ENCODE results near the gene OR2B2. TPM values are rescaled to one million over a fixed set of nuclear protein-coding genes. Genes with fewer than 3 reads are reported as not detected.
"Not testable (repeated sequence)": the region's sequence is repeated elsewhere in the genome, so short reads cannot be mapped to it uniquely, and the experiment has no call there.

OR2B2 gene
- polyA plus RNA-seq (ENCODE audit: insufficient read length in 4 of 4) = not detected

- DNase-seq (ENCODE audit: low read depth in 4 of 4, low spot score in 2 of 4) = no peak
These were observed at the start of gene OR2B2 for GRCh38 chr6:27911956-27912446. Gene OR2B2 (minus strand): TSS chr6:27912396. CDS start chr6:27912319, 77 bp downstream.

- no peak for DNase-seq (ENCODE audit: low read depth in 4 of 4, low spot score in 2 of 4)
These were observed 45.3 kb upstream of the OR2B2 start for GRCh38 chr6:27957516-27957915.

GRCh38 chr6:27956941-27957340 is 44.7 kb upstream of the OR2B2 start, which contains the start of gene OR2B6:
Gene OR2B6 (plus strand): TSS chr6:27957241. CDS start chr6:27957241, 0 bp downstream.
- no peak for DNase-seq (ENCODE audit: low read depth in 4 of 4, low spot score in 2 of 4)

- DNase-seq (ENCODE audit: low read depth in 4 of 4, low spot score in 2 of 4) = no peak
These were observed 38.8 kb upstream of the OR2B2 start for GRCh38 chr6:27951040-27951439.

- DNase-seq (ENCODE audit: low read depth in 4 of 4, low spot score in 2 of 4) = no peak
These were observed 36.0 kb upstream of the OR2B2 start for GRCh38 chr6:27948237-27948636.

GRCh38 chr6:27943072-27943471 is 30.9 kb upstream of the OR2B2 start:
- not testable (repeated sequence) for DNase-seq (ENCODE audit: low read depth in 4 of 4, low spot score in 2 of 4)

GRCh38 chr6:27940766-27941165 is 28.6 kb upstream of the OR2B2 start:
- DNase-seq (ENCODE audit: low read depth in 4 of 4, low spot score in 2 of 4) = no peak

GRCh38 chr6:27931209-27931608 is 19.0 kb upstream of the OR2B2 start:
- no peak for DNase-seq (ENCODE audit: low read depth in 4 of 4, low spot score in 2 of 4)

GRCh38 chr6:27929930-27930329 is 17.7 kb upstream of the OR2B2 start:
- not testable (repeated sequence) for DNase-seq (ENCODE audit: low read depth in 4 of 4, low spot score in 2 of 4)

GRCh38 chr6:27928041-27928440 is 15.8 kb upstream of the OR2B2 start:
- DNase-seq (ENCODE audit: low read depth in 4 of 4, low spot score in 2 of 4) = not testable (repeated sequence)

- DNase-seq (ENCODE audit: low read depth in 4 of 4, low spot score in 2 of 4) = no peak
These were observed 12.0 kb upstream of the OR2B2 start for GRCh38 chr6:27924179-27924578.

GRCh38 chr6:27922949-27923348 is 10.8 kb upstream of the OR2B2 start:
- no peak for DNase-seq (ENCODE audit: low read depth in 4 of 4, low spot score in 2 of 4)

- DNase-seq (ENCODE audit: low read depth in 4 of 4, low spot score in 2 of 4) = no peak
These were observed 4.2 kb downstream of the OR2B2 start for GRCh38 chr6:27908017-27908416.

GRCh38 chr6:27902335-27903314 is 9.6 kb downstream of the OR2B2 start:
- DNase-seq (ENCODE audit: low read depth in 4 of 4, low spot score in 2 of 4) = peak; percentile 82 to 95 (median 88)

- no peak for DNase-seq (ENCODE audit: low read depth in 4 of 4, low spot score in 2 of 4)
These were observed 10.4 kb downstream of the OR2B2 start for GRCh38 chr6:27901801-27902200.

GRCh38 chr6:27900197-27900596 is 12.0 kb downstream of the OR2B2 start:
- DNase-seq (ENCODE audit: low read depth in 4 of 4, low spot score in 2 of 4) = not testable (repeated sequence)

- no peak for DNase-seq (ENCODE audit: low read depth in 4 of 4, low spot score in 2 of 4)
These were observed 12.7 kb downstream of the OR2B2 start for GRCh38 chr6:27899543-27899942.

- no peak for DNase-seq (ENCODE audit: low read depth in 4 of 4, low spot score in 2 of 4)
These were observed 14.5 kb downstream of the OR2B2 start for GRCh38 chr6:27897580-27898206.

GRCh38 chr6:27896398-27896796 is 15.8 kb downstream of the OR2B2 start:
- no peak for DNase-seq (ENCODE audit: low read depth in 4 of 4, low spot score in 2 of 4)

GRCh38 chr6:27894839-27895762 is 17.1 kb downstream of the OR2B2 start:
- DNase-seq (ENCODE audit: low read depth in 4 of 4, low spot score in 2 of 4) = peak; percentile 79 to 91 (median 83)

Data from left renal cortex interstitium (tissue), 4 donors.